Adrenal gland (tissue), 12 donors: ENCODE measurements around the gene DIPK1B. TPM values are rescaled to one million over a fixed set of nuclear protein-coding genes. Genes with fewer than 3 reads are reported as not detected.

ENCODE experiments used
- DNase-seq, 7 donors: peaks; one replicate each; pipeline ENCODE4 v3.0.0-alpha.2; 2019 to 2020
- H3K27ac ChIP-seq, 5 donors: fragments of 200-600 bp; sonication (generic) in 4 of 5; 1 replicate in 3 of 5; 2 replicates in 2 of 5; pipeline versions ENCODE4 v1.5.1 to v1.8.0; 2016 to 2020; ENCODE audit warnings: mild to moderate bottlenecking in 1 of 5
- H3K27me3 ChIP-seq: fragments of 200-600 bp; 2 replicates; pipeline ENCODE4 v1.8.0; 2021
- H3K36me3 ChIP-seq, 2 donors: fragments of 200-600 bp; replicated peaks in 1 of 2; 1 replicate in 1 of 2; 2 replicates in 1 of 2; pipeline versions ENCODE4 v1.5.1 to v1.8.0; 2018 to 2022
- H3K4me1 ChIP-seq, 2 donors: fragments of 200-600 bp; replicated peaks in 1 of 2; 1 replicate in 1 of 2; 2 replicates in 1 of 2; pipeline versions ENCODE4 v1.5.1 to v1.8.0; 2018 to 2021
- H3K4me3 ChIP-seq, 4 donors: fragments of 200-600 bp; sonication (generic) in 3 of 4; one replicate each; pipeline ENCODE4 v1.5.1; 2016 to 2018
- H3K9me3 ChIP-seq, 3 donors: fragments of 200-600 bp; sonication (generic) in 1 of 3; replicated peaks in 1 of 3; 1 replicate in 2 of 3; 2 replicates in 1 of 3; pipeline versions ENCODE4 v1.5.1 to v1.8.0; 2016 to 2021
- POLR2A ChIP-seq, 2 donors: fragments of 450-650 bp; IDR thresholded peaks; one replicate each; pipeline ENCODE4 v1.6.1; 2017; ENCODE audit warnings: antibody characterized with exemption in 2 of 2, mild to moderate bottlenecking in 2 of 2, moderate library complexity in 1 of 2
- WGBS, 4 donors: extraction: QIAGEN DNeasy Blood & Tissue Kit in 2 of 4; methylation state at CpG; one replicate each; pipeline versions ENCODE4 v1.1.5 to v1.1.7; 2013 to 2017; 5-methylcytosine and 5-hydroxymethylcytosine counted together
- intact Hi-C, 2 donors: fragments of 100-400 bp; cut with DNase I; formaldehyde crosslinking; loops; one replicate each; pipeline versions ENCODE4 v1.14.1 to v1.15.0; 2022 to 2023
- polyA plus RNA-seq, 3 donors: library from polyadenylated mRNA; stranded (reverse); fragments of 200-250 nt in 2 of 3; fragments of 350-450 nt in 1 of 3; fragmentation: Illumina TruSeq in 1 of 3; extraction: RNeasy Lipid Tissue Mini Kit (QIAGEN cat#74804) in 1 of 3; gene quantifications; one replicate each; pipeline ENCODE4 v1.2.3, GENCODE V29; 2013 to 2014
- total RNA-seq, 9 donors: library from RNA; depleted of rRNA in 4 of 9; stranded (reverse); fragments of >200 nt in 4 of 9; fragments of 120-200 nt in 1 of 9; fragmentation: NEBNext Ultra II Directional in 1 of 9; extraction: Animal tissue kit (Norgen Biotek cat#: 25700) in 1 of 9; gene quantifications; one replicate each; pipeline versions ENCODE4 v1.1.0 to v1.2.4, GENCODE V29; 2013 to 2023
- TF ChIP-seq, protein P1 (sequence below), 6 experiments: fragments of 450-650 bp in 4 of 6; fragments of 200-600 bp in 2 of 6; sonication (generic) in 1 of 6; IDR thresholded peaks; 1 replicate in 5 of 6; 2 replicates in 1 of 6; pipeline versions ENCODE4 v1.5.1 to v1.8.0; 2016 to 2021; ENCODE audit warnings: antibody characterized with exemption in 6 of 6, mild to moderate bottlenecking in 2 of 6, moderate library complexity in 1 of 6
- donor health status: healthy with polysubstance abuse.
- donor health status: Bipolar disorder and iron deficiency.
- donor health status: DM: yes; HTN: yes; CAD: no.
- donor health status: DM: no; HTN: no; CAD: no.
- donor health status: DM: no; HTN: no; CAD: no.
- donor health status: DM: yes; HTN: yes; CAD: no.

The DIPK1B gene
- total and polyA plus RNA-seq, 12 donors: 1.4 to 19.2 (median 8.3) TPM

DNA sequence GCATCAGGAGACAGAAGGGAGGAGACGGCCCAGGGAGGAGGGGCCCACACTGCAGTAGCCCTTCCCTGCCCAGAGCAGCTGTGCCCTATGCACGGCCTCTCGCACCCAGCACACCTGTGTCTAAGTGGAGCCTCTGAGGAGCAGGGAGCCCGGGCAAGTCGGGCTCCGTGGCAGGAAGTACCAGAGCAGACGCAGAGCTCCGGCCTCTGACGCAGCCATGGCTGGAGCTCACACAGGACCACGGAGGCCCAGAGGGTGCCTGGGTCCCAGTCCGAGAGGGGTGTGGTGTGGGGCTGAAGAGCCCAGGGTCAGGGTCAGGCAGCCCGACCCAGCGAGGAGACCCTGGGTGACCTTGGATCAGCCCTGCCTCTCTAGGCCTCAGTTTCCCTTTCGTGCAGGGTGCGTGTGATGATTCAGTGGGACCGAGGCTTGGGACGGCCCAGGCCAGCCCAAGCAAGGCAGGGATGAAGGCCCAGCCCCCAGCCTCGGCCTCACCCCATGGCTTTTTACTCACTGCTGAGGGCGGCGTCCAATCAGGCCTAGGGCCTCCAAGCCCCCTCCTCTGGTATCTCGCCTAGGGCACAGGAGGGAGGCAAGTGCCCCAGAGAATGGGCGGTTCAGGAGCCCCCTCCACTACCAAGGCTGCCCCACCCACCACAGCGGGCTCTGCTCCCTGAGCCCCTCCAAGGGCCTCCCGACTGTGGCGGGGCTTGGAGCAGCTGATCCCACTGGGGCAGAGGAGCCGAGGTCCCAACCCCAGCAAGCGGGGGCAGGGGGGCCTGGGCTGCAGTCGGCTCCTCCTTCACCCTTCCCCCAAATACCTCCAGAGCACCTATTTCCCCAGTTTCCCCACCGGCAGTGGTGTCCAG, 20.8 kb upstream of the DIPK1B start:
- DNase-seq: no peak
- peaks cover 0 to 4% of the 10 kb centered on the region in 2 donors for H3K4me1 ChIP-seq
- no peaks in the 10 kb centered on the region for H3K9me3 ChIP-seq
- intact Hi-C loops: no loop called here
- no peak for TF ChIP-seq POLR2A (IDR thresholded peaks at IDR 0.05)
- TF ChIP-seq, protein P1, sequence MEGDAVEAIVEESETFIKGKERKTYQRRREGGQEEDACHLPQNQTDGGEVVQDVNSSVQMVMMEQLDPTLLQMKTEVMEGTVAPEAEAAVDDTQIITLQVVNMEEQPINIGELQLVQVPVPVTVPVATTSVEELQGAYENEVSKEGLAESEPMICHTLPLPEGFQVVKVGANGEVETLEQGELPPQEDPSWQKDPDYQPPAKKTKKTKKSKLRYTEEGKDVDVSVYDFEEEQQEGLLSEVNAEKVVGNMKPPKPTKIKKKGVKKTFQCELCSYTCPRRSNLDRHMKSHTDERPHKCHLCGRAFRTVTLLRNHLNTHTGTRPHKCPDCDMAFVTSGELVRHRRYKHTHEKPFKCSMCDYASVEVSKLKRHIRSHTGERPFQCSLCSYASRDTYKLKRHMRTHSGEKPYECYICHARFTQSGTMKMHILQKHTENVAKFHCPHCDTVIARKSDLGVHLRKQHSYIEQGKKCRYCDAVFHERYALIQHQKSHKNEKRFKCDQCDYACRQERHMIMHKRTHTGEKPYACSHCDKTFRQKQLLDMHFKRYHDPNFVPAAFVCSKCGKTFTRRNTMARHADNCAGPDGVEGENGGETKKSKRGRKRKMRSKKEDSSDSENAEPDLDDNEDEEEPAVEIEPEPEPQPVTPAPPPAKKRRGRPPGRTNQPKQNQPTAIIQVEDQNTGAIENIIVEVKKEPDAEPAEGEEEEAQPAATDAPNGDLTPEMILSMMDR (IDR thresholded peaks at IDR 0.05): no peak
- 77 to 86% (median 83%) methylated on average over 10 to 29 of the region's 29 CpGs for WGBS, 4 donors
- no peak overlapping the region for H3K27ac ChIP-seq
- no peak overlapping the region for H3K4me3 ChIP-seq
- H3K27me3 ChIP-seq: no peaks in the 10 kb centered on the region
- H3K36me3 ChIP-seq: no peaks in the 10 kb centered on the region

DNA sequence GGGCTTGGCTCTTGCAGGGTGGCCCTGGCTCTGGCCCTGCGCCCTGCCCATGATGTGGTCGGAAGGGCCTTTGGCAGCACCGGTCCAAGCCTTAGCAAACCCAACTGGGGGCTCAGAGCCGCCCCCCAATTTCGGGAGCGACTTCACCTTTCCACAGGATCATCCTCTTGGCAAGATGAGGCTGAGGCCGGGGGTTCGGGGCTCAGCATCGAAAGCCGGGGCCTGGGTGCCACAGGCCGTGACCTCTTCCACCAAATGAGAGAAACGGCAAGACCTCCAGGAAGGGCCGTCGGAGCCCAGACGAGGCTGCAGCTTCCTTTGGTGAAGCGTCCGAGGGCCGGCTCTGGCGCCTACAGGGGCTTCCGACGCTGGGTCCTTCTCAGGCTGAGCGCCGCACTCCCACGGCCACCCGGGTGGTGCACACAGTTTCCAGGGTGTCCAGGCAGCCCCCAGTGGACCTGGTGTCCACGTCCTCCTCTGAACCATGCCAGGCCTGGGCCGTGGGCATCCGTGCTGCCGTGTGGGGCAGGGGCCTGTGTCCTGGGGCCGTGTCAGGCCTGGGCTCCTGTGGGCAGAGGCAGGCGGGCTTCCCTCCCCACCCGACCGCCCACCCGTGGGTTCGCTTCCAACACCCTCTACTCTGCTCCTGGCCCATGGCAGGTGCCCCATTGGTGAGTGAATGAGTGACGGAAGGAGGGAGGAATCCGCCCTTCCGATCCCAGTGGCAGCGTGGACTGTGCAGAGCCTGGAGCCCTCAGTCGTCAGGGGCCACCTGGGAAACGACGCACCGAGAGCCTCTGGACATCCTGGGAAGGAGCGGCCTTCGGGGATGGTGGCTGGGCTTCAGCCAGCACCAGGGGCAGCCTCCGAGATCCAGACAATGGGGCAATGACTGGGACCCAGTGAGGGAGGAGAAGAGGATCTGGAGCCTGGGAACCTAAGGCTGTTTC, 19.9 kb upstream of the DIPK1B start:
- H3K9me3 ChIP-seq: no peaks in the 10 kb centered on the region
- no peaks in the 10 kb centered on the region for H3K27me3 ChIP-seq
- no peak for DNase-seq
- TF ChIP-seq POLR2A (IDR thresholded peaks at IDR 0.05): no peak
- TF ChIP-seq, protein P1 (IDR thresholded peaks at IDR 0.05): no peak
- H3K4me3 ChIP-seq: no peak overlapping the region
- no peak overlapping the region for H3K27ac ChIP-seq
- H3K4me1 ChIP-seq: peaks cover 0 to 3% of the 10 kb centered on the region in 2 donors
- H3K36me3 ChIP-seq: no peaks in the 10 kb centered on the region
- 84 to 94% (median 90%) methylated on average over 24 to 46 of the region's 46 CpGs for WGBS, 4 donors
- intact Hi-C loops: no loop called here

DNA sequence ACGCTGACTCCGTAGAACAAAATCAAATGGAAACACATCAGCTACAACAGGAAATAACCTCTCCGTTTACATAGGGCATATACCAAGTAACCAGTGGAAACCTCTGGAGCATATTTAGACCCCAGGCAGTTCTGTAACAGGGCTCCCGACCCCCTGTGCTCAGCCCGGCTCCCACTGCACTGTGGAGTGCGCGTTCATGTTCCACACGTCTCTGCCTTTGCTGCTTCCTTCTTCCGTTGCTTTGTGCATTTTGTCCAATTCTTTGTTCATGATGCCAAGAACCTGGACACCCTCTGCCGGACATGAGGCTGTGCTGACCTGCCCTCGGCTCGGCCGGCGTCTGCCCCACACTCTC, 19.3 kb upstream of the DIPK1B start:
- 76 to 86% (median 81%) methylated on average over 14 of the region's 14 CpGs for WGBS, 4 donors
- no peak for DNase-seq
- intact Hi-C loops: no loop called here
- Histone ChIP-seq H3K27me3 (no peaks in the 10 kb centered on the region), H3K4me3 (no peak overlapping the region), H3K27ac (no peak overlapping the region), H3K4me1 (peaks cover 0 to 3% of the 10 kb centered on the region in 2 donors), H3K9me3 (no peaks in the 10 kb centered on the region), H3K36me3 (no peaks in the 10 kb centered on the region)
- TF ChIP-seq, protein P1 (IDR thresholded peaks at IDR 0.05): no peak
- TF ChIP-seq POLR2A (IDR thresholded peaks at IDR 0.05): no peak
